Mammary epithelial cell (primary cell): ENCODE data around the gene BCAP31.

Experiments
- CTCF ChIP-seq, 2 donors: IDR thresholded peaks in 1 of 2; conservative IDR thresholded peaks in 1 of 2; 2 replicates each; pipeline ENCODE4 v1.5.1; 2011 to 2012; ENCODE audit warnings: inconsistent platforms in 2 of 2, low read length in 2 of 2, mild to moderate bottlenecking in 2 of 2, control low read depth in 1 of 2, low read depth in 1 of 2; ENCODE audit not compliant: insufficient read depth in 1 of 2; ENCODE audit errors: extremely low read depth in 1 of 2
- EZH2 ChIP-seq: IDR thresholded peaks from 2 replicates; pipeline ENCODE4 v1.6.1; 2012; ENCODE audit warnings: low read length, inconsistent platforms, borderline replicate concordance

DNA sequence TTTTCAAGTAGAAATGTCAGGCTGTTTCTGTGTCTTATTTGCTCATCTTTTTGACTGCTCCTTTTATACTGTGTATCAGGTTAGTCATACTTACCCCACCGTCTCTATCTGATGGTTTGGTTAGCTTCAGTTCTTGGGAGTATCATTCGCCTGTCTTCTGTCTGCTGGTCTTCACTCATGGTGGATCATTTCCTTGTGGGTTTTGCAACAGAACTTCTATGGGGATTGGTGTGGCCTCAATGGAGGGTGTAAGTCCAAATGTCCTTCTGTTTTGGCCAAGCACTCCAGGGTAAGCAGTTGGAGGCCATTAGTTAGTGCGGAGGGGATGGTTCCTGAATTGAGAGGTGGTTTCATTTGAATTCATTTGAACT, 7.6 kb upstream of the BCAP31 start:
- no peak for TF ChIP-seq CTCF (conservative IDR thresholded peaks at IDR 0.05 in 1 of 2, IDR thresholded peaks at IDR 0.05 in 1 of 2; ENCODE audit: extremely low read depth in 1 of 2, insufficient read depth in 1 of 2, low read depth in 1 of 2, low read length in 2 of 2)
- TF ChIP-seq EZH2: no peak
